DLD1 (cell line): Measurements from ENCODE around the gene STN1.

Source experiments
- in situ Hi-C: cut with HindIII; loops from 2 replicates; pipeline ENCODE4 v1.10.0; 2017; ENCODE audit warnings: low sequenced_read_pairs

STN1 gene

DNA sequence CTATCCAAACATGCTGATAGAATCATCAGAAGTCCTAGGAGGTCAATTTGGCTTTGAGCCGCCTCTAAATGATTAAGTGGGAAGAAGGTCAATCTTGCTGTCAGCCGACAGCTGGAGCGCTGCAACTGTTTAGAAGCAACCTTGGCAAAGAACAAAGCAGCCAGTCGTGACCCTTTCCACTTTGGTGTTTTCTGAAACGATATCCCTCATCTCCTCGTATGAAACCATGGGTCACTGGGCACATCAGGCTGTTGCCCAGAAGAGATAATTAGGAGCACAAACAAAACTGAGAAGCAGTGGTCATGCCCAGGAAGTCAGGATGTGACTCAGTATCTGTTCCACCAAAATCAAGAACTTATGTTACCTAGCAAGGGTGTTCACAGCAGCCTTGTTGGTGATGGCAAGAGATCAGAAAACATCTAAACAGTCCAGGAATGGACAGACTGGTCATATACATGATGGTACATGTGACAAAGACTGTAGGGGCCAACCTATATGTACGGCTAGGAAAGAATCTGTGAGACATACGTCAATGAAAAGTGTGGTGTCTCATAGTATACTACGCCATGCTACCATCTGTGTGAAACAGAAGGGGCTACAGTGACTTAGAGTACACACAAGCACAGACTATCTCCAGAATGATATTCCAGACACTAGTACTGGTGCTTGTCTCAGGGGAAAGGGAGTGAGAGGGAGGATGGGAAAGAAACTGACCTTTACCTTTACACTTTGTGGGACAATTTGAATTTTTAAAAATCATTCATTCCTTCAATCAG is 22.4 kb downstream of the STN1 start:
- in situ Hi-C loops = no loop called here

GRCh38 chr10:103894441-103894864 is 23.5 kb downstream of the STN1 start:
- in situ Hi-C loops = no loop called here

- in situ Hi-C loops = no loop called here
These were observed 24.2 kb downstream of the STN1 start for GRCh38 chr10:103893817-103894216.

DNA sequence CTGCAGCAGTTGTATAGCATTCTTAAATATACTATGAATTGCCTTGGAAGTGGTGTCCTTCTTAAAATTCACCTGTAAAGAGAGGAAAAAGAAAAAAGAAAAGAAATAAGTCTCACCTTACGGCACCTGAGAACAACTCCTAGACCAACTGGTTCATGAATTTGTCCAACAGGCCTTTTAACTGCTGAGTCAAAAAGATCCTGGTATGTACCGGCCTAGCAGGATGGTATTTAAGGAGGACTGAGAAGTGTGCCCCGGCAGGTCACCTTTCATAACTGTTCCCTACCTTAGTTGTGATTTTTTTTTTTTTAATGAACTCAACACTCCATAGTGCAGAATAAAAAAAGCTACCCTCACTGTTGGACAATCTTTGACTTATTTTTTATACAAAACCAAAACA is 25.8 kb downstream of the STN1 start:
- in situ Hi-C loops = no loop called here

GRCh38 chr10:103890688-103891087 is 27.3 kb downstream of the STN1 start:
- in situ Hi-C loops = no loop called here

DNA sequence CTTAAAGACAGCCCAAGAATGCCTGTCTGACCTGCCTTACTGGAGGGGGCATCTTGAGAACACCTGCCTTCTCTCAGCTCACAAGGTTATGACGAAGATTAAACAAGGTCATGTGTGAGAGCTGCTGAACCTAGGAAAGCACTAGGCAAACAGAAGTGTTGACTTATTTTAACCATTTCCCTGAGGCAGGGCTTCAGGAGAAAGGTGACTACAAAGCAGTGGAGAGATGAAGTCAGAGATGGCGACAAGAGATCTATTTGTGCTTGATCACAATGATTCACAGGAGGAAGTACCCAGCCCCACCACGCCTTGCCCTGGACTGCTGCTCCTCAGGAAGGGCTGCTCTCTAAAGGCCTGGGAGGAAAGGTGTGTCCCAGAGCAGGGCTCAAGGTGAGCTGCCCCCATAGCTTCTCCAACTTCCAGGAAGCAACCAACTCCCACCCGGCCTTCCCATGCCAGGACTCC is 27.8 kb downstream of the STN1 start:
- in situ Hi-C loops = no loop called here

DNA sequence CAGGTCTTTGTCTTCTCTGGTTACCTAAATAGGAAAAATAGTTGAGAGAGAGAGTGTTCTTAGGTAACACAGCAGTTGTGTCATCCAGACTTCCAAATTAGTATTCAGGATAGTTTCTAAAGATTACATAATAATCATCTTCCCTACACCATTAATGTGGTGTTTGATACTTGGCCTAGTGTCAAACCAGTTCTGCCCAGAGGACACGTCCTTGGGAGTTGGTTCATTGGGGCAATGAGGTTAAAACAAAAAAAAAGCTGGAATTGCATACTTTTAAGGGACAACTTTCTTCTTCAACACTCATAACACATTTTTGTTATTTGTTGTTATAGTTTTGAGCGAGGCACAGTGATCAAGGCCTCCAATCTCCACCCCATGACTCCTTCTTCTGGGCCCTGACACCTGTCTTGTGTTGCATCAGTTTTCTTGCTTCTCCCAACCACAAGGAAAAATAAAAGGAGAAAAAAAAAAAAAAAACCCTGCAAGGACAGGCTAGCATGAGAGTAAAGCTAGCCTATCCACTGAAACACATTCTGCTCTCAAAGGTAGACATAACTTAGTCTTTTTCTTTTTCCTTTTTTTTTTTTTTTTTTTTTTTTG is 28.8 kb downstream of the STN1 start:
- in situ Hi-C loops = no loop called here

- in situ Hi-C loops = no loop called here
These were observed 29.7 kb downstream of the STN1 start for GRCh38 chr10:103888113-103888841.

- in situ Hi-C loops = no loop called here
These were observed 32.4 kb downstream of the STN1 start for GRCh38 chr10:103885617-103886016.

DNA sequence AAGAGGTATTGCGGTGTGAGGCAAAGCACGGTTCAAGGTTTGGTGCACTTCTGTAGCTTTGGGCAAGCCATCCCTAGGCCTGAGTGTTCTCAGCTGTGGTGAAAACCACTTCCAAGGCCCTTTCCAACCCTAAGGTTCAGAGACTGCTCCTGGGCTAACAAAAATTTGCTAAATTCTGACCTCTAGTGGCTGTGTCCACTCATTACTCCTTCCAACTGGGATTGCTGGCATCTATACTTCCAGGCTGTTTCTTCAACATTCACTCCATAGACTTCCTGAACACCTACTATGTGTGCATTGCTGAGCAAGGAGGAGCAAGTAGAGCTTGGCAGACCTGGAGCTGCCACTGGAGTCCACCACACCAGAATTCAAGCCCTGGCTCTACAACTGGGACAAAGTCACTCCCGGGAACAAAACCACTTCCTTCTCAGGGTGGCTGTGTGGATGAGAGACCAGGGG is 33.3 kb downstream of the STN1 start:
- in situ Hi-C loops = no loop called here

GRCh38 chr10:103882285-103883007 is 35.5 kb downstream of the STN1 start:
- in situ Hi-C loops = no loop called here

- in situ Hi-C loops = no loop called here
These were observed 36.3 kb downstream of the STN1 start for GRCh38 chr10:103881416-103882284.

DNA sequence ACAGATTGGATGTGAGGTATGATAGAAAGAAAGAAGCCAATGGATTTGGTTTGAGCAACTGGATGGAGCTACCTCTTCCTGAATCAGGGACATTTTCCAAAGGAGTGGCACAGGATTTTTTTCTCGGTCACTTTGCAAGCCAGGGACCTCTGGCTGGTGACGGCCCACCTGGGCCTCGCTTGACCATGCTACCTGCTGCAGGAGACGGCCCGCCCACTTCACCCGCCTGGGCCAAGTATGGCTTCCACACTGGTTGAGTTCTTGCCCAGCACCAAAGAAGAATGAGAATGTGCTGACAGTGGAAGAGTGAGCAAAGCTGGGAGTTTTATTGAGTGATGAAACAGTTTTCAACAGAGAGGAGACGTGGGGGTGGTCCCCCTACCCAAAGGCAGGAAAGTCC is 38.2 kb downstream of the STN1 start:
- in situ Hi-C loops = no loop called here

DNA sequence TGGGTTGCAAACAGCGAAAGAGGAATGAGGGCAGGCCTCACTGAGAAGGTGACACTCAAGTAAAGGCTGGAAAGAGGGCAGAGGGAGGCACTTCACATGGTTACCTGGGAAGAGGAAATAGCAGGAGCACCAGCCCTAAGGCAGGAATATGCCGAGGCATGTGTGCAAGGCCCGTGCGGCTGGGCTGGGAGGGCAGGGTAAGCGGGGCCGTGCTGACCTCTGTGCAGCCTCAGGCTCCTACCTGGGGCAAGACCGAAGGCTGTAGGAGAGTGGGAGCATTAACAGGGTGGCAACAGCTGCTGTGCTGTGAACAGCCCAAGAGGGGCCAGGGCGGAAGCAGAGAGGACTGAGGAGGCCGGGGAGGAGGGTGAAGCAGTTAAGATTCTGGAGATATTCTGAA is 38.6 kb downstream of the STN1 start:
- in situ Hi-C loops = no loop called here

DNA sequence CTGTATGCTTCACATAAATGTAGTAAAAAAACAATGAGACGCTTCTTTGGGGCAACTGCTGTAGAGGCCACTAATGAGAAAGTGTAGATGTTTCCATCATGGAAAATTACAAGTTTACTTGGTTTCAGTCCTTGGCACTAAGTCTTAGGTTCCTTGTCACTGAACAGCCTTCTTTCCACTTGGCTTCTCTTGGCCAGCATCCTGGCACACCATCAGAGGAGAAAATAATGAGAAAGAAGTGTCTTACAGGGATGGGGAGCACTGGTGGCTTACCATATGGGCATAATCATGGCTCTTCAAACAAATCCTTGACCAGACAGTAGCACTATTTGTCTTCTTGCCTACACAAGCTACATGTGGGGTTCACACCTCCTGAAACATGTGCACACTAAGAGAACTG is 40.1 kb downstream of the STN1 start:
- in situ Hi-C loops = no loop called here

DNA sequence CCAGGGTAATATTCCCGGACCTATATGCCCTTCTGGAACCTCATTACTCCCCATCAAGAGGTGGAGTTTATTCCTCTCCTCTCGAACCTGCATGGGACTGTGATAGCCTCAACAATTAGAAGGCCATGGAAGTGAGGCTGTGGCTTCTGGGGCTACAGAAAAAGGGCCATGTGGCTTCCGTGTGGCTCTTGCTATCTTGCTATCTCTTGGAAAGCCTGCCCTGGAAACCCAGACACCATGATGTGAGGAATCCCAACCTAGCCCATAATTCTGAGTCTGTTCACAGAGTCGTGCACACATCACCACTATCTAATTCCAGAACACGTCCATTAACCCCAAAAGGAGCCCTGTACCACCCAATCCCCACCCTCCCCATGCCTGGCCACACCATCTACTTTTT is 41.8 kb downstream of the STN1 start:
- in situ Hi-C loops = no loop called here

DNA sequence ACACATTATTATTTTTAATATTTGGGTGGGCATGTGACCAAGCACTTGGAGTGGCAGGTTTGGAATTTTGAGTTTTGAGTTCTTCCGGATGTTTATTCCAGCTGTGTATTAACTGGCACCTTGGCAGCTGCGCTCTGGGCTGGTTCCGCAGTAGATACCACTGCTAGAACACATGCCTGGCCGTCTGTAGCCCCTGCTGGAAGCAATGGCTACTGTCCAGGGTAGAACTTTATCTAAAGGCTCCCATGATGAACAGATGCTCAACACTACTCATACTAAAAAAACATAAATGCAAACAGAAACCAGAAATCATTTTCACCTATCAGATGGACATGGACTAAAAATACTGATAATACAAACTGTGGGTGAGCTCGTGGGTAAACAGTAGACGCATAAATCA is 43.3 kb downstream of the STN1 start:
- in situ Hi-C loops = loop anchor here (25.0 kb wide), 1 partner anchor 162 kb away; no protein-coding TSS in a partner anchor

- in situ Hi-C loops = loop anchor here (25.0 kb wide), 1 partner anchor 160 kb away; no protein-coding TSS in a partner anchor
These were observed 45.6 kb downstream of the STN1 start for GRCh38 chr10:103872137-103872931.

GRCh38 chr10:103871006-103871405 is 47.0 kb downstream of the STN1 start:
- in situ Hi-C loops = loop anchor here (25.0 kb wide), 1 partner anchor 159 kb away; no protein-coding TSS in a partner anchor
